Activated naive CD4-positive, alpha-beta T cell treated with anti-CD3 and anti-CD28 coated beads for 36 hours (primary cell): Measurements from ENCODE around the gene PARD6B. TPM values are rescaled to one million over a fixed set of nuclear protein-coding genes. Genes with fewer than 3 reads are reported as not detected.
"Not testable (repeated sequence)": the region's sequence is repeated elsewhere in the genome, so short reads cannot be mapped to it uniquely, and the experiment has no call there.

ENCODE experiments used
- CTCF ChIA-PET: fragments of 350-600 bp; sonication (Branson Sonifier 250); formaldehyde crosslinking; loops from one replicate; lab custom pipeline; 2021; ENCODE audit warnings: antibody characterized with exemption; lab: Charles Lee
- DNase-seq: peaks from one replicate; pipeline ENCODE4 v3.0.0-alpha.2; 2020
- H3K27ac Mint-ChIP-seq: one replicate; pipeline ENCODE4 v1.8.0; 2021; ENCODE audit warnings: mild to moderate bottlenecking, mixed read lengths
- H3K27me3 Mint-ChIP-seq: one replicate; pipeline ENCODE4 v1.8.0; 2021; ENCODE audit warnings: low read depth, mixed read lengths
- H3K36me3 Mint-ChIP-seq: one replicate; pipeline ENCODE4 v1.8.0; 2021; ENCODE audit warnings: low read depth, mixed read lengths
- H3K4me1 Mint-ChIP-seq: one replicate; pipeline ENCODE4 v1.8.0; 2021; ENCODE audit warnings: low read depth, mixed read lengths
- H3K4me3 Mint-ChIP-seq: one replicate; pipeline ENCODE4 v1.8.0; 2021; ENCODE audit warnings: mild to moderate bottlenecking, moderate library complexity, mixed read lengths
- H3K9me3 Mint-ChIP-seq: one replicate; pipeline ENCODE4 v1.8.0; 2021; ENCODE audit warnings: mixed read lengths
- intact Hi-C: fragments of 100-400 bp; cut with micrococcal nuclease; formaldehyde crosslinking; loops from one replicate; pipeline ENCODE4 v1.15.1; 2023
- total RNA-seq, 2 experiments: library from RNA; stranded (reverse); gene quantifications; one replicate each; pipeline ENCODE4 v1.2.3, GENCODE V29; 2021

PARD6B gene
- total RNA-seq, 2 experiments from 2014 or later: 3.3 to 3.9 TPM

GRCh38 chr20:50710492-50711063 lies 20.8 kb upstream of the PARD6B start:
- Mint-ChIP-seq H3K27me3 (no peaks in the 10 kb centered on the region), H3K27ac (no peak overlapping the region), H3K36me3 (no peaks in the 10 kb centered on the region), H3K4me3 (no peak overlapping the region), H3K4me1 (no peaks in the 10 kb centered on the region), H3K9me3 (no peaks in the 10 kb centered on the region)
- DNase-seq: no peak
- CTCF ChIA-PET: no interaction called here
- intact Hi-C loops: no loop called here

DNA sequence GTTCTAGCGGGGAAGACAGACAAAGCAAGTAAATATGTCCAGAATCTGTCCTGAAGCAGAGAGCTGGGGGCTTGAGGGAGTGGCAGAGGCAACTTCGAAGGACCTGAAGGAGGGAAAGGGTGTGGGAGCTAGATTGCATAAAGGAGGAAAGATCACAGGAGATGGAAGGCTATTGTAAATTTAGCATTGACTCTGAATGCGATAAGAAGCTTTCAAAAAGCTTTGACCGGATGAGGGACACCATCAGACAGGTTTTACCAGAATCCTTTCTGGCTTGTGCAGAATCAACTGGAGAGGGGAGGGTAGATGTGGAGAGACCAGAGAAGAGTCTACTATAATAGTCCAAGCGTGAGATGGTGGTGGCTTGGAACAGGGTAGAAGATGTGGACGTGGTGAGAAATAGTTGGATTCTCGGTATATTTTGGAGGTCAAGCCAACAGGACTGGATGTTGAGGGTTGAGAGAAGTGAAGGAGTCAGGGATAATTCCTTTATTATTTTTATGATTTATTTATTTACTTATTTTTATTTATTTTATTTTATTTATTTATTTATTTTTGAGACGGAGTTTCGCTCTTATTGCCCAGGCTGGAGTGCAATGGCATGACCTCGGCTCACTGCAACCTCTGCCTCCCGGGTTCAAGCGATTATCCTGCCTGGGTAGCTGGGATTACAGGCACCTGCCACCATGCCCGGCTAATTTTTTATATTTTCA lies 20.1 kb upstream of the PARD6B start:
- DNase-seq: no peak
- Mint-ChIP-seq H3K9me3 (no peaks in the 10 kb centered on the region), H3K36me3 (no peaks in the 10 kb centered on the region), H3K4me3 (no peak overlapping the region), H3K27ac (no peak overlapping the region), H3K4me1 (no peaks in the 10 kb centered on the region), H3K27me3 (no peaks in the 10 kb centered on the region)
- CTCF ChIA-PET: no interaction called here
- intact Hi-C loops: no loop called here

GRCh38 chr20:50712771-50713656 lies 18.4 kb upstream of the PARD6B start:
- H3K27ac Mint-ChIP-seq: no peak overlapping the region
- H3K4me3 Mint-ChIP-seq: no peak overlapping the region
- CTCF ChIA-PET: interaction anchor here (0.6 to 2.1 kb wide), 3 partner anchors 36 to 1449 kb away, joined by 3 to 8 read pairs (median 3); no protein-coding TSS in a partner anchor
- no peaks in the 10 kb centered on the region for H3K4me1 Mint-ChIP-seq
- no peak for DNase-seq
- no peaks in the 10 kb centered on the region for H3K36me3 Mint-ChIP-seq
- intact Hi-C loops: no loop called here
- no peaks in the 10 kb centered on the region for H3K9me3 Mint-ChIP-seq
- H3K27me3 Mint-ChIP-seq: no peaks in the 10 kb centered on the region

DNA sequence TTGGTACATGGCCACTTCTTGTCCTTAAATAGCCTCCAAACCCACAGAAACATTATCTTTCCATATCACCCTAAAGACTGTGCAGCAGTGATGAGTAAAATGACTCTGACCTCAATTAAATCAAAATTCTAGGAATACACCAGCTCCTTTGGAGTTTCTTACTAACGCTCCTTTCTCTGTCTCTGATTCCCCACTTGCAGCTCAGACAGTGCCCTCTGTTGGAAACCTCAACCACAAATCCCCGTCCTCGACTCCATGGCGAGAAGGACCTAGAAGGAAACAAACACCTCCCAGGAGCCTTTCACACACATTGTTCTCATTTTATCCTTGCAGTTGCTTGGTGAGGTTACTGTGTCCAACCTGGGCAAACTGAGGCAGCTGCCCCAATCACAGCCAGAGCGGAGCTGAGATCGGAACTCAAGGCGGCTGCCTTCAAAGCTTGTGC lies 17.7 kb upstream of the PARD6B start:
- CTCF ChIA-PET: interaction anchor here (0.6 to 2.1 kb wide), 4 partner anchors 36 to 1449 kb away, joined by 3 to 8 read pairs (median 4); no protein-coding TSS in a partner anchor
- no peaks in the 10 kb centered on the region for H3K36me3 Mint-ChIP-seq
- DNase-seq: no peak
- no peaks in the 10 kb centered on the region for H3K27me3 Mint-ChIP-seq
- H3K27ac Mint-ChIP-seq: no peak overlapping the region
- no peaks in the 10 kb centered on the region for H3K4me1 Mint-ChIP-seq
- no peaks in the 10 kb centered on the region for H3K9me3 Mint-ChIP-seq
- H3K4me3 Mint-ChIP-seq: no peak overlapping the region
- intact Hi-C loops: no loop called here

DNA sequence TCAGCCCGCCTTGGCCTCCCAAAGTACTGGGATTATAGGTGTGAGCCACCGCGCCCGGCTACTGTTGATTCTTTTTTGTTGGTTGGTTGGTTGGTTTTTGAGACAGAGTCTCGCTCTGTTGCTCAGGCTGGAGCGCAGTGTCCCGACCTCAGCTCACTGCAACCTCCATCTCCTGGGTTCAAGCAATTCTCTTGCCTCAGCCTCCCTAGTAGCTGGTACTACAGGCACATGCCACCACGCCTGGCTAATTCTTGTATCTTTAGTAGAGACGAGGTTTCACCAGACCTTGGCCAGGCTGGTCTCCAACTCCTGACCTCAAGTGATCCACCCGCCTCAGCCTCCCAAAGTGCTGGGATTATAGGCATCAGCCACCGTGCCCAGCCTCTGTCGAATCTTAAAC lies 17.0 kb upstream of the PARD6B start:
- DNase-seq, H3K27ac Mint-ChIP-seq, H3K27me3 Mint-ChIP-seq, H3K4me3 Mint-ChIP-seq, H3K4me1 Mint-ChIP-seq, intact Hi-C loops, H3K36me3 Mint-ChIP-seq, H3K9me3 Mint-ChIP-seq: not testable (repeated sequence)
- CTCF ChIA-PET: interaction anchor here (2.1 kb wide), 1 partner anchor 35 kb away, joined by 8 read pairs; no protein-coding TSS in a partner anchor

DNA sequence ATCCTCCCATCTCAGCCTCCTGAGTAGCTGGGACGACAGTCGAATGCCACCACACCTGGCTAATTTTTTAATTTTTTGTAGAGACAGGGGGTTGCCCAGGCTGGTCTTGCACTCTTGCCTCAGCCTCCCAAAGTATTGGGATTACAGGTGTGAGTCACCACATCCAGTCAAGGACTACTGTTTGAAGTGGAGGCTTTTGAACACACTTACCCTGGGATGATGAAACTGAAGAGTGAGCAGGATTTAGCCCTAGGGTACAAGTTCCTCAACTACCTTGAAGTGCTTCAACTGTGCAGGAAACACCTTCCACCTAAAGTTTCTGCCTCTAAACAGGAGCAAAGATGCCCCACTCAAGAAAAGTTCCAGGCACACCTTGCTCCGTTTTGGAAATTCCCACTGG lies 15.7 kb upstream of the PARD6B start:
- CTCF ChIA-PET: interaction anchor here (0.6 to 1.0 kb wide), 2 partner anchors 23 to 352 kb away, joined by 3 to 4 read pairs; no protein-coding TSS in a partner anchor
- DNase-seq: no peak
- no peaks in the 10 kb centered on the region for H3K4me1 Mint-ChIP-seq
- intact Hi-C loops: no loop called here
- H3K36me3 Mint-ChIP-seq: no peaks in the 10 kb centered on the region
- no peak overlapping the region for H3K4me3 Mint-ChIP-seq
- H3K27me3 Mint-ChIP-seq: no peaks in the 10 kb centered on the region
- H3K9me3 Mint-ChIP-seq: no peaks in the 10 kb centered on the region
- no peak overlapping the region for H3K27ac Mint-ChIP-seq

- H3K27me3 Mint-ChIP-seq: no peaks in the 10 kb centered on the region
- H3K4me3 Mint-ChIP-seq: no peak overlapping the region
- H3K4me1 Mint-ChIP-seq: no peaks in the 10 kb centered on the region
Observed at GRCh38 chr20:50716518-50716917, 14.9 kb upstream of the PARD6B start.

GRCh38 chr20:50717312-50717711 lies 14.1 kb upstream of the PARD6B start:
- no peak for DNase-seq
- H3K4me3 Mint-ChIP-seq: no peak overlapping the region
- no peak overlapping the region for H3K27ac Mint-ChIP-seq
- no peaks in the 10 kb centered on the region for H3K27me3 Mint-ChIP-seq
- intact Hi-C loops: no loop called here
- H3K9me3 Mint-ChIP-seq: no peaks in the 10 kb centered on the region
- no peaks in the 10 kb centered on the region for H3K36me3 Mint-ChIP-seq
- CTCF ChIA-PET: no interaction called here
- H3K4me1 Mint-ChIP-seq: no peaks in the 10 kb centered on the region

More at GRCh38 chr20:50716518-50716917, 14.9 kb upstream of the PARD6B start:
- Mint-ChIP-seq H3K9me3 (no peaks in the 10 kb centered on the region), H3K27ac (no peak overlapping the region), H3K36me3 (no peaks in the 10 kb centered on the region)
- CTCF ChIA-PET: no interaction called here
- DNase-seq: no peak
- intact Hi-C loops: no loop called here

- no peak overlapping the region for H3K4me3 Mint-ChIP-seq
- CTCF ChIA-PET: no interaction called here
Observed at GRCh38 chr20:50717974-50718761, 13.2 kb upstream of the PARD6B start.

DNA sequence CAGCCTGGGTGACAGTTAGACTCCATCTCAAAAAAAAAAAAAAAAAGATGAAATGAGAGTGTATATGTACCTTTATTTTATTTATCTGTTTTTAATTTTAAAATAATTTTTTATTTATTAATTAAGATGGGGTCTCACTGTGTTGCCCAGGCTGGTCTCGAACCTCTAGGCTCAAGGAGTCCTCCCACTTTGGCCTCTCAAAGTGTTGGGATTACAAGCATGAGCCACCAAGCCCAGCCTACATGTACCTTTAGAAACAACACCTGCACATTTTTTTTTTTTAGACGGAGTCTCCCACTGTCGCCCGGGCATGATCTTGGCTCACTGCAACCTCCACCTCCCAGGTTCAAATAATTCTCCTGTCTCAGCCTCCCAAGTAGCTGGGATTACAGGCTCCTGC lies 12.1 kb upstream of the PARD6B start:
- Mint-ChIP-seq H3K27me3 (no peaks in the 10 kb centered on the region), H3K9me3 (no peaks in the 10 kb centered on the region), H3K36me3 (no peaks in the 10 kb centered on the region), H3K4me1 (no peaks in the 10 kb centered on the region), H3K4me3 (no peak overlapping the region), H3K27ac (no peak overlapping the region)
- DNase-seq: no peak
- intact Hi-C loops: no loop called here
- CTCF ChIA-PET: interaction anchor here (0.6 kb wide), 1 partner anchor 131 kb away, joined by 3 read pairs; no protein-coding TSS in a partner anchor

More at GRCh38 chr20:50717974-50718761, 13.2 kb upstream of the PARD6B start:
- H3K27me3 Mint-ChIP-seq: no peaks in the 10 kb centered on the region
- no peaks in the 10 kb centered on the region for H3K36me3 Mint-ChIP-seq
- DNase-seq: no peak
- no peaks in the 10 kb centered on the region for H3K4me1 Mint-ChIP-seq
- intact Hi-C loops: no loop called here
- no peak overlapping the region for H3K27ac Mint-ChIP-seq
- no peaks in the 10 kb centered on the region for H3K9me3 Mint-ChIP-seq

GRCh38 chr20:50720026-50720425 lies 11.4 kb upstream of the PARD6B start:
- no peaks in the 10 kb centered on the region for H3K27me3 Mint-ChIP-seq
- DNase-seq: no peak
- H3K4me3 Mint-ChIP-seq: no peak overlapping the region
- CTCF ChIA-PET: interaction anchor here (0.6 kb wide), 2 partner anchors 50 to 132 kb away, joined by 3 to 4 read pairs; no protein-coding TSS in a partner anchor
- intact Hi-C loops: no loop called here
- no peaks in the 10 kb centered on the region for H3K4me1 Mint-ChIP-seq
- H3K9me3 Mint-ChIP-seq: no peaks in the 10 kb centered on the region
- H3K27ac Mint-ChIP-seq: no peak overlapping the region
- H3K36me3 Mint-ChIP-seq: no peaks in the 10 kb centered on the region
